ENCODE data around the gene TERB1.

TERB1 gene

GRCh38 chr16:66717112-66717675 is 84.2 kb downstream of the TERB1 start:
- H3K4me1 ChIP-seq (ENCODE audit: control insufficient read depth, low read depth, low read length), result no peaks in the 10 kb centered on the region
- H3K27ac ChIP-seq (ENCODE audit: low read length), result no peak overlapping the region
- H3K27me3 ChIP-seq (ENCODE audit: control insufficient read depth, insufficient read depth, low read length), result no peaks in the 10 kb centered on the region
- H3K9ac ChIP-seq (ENCODE audit: low read length), result no peak overlapping the region
- peaks cover 19% of the 10 kb centered on the region for H3K36me3 ChIP-seq (ENCODE audit: control insufficient read depth, low read depth, low read length)
- no peak overlapping the region for H3K4me3 ChIP-seq (ENCODE audit: low read length)
- H3K9me3 ChIP-seq (ENCODE audit: control insufficient read depth, low read depth, low read length), result no peaks in the 10 kb centered on the region

GRCh38 chr16:66714654-66715307 is 86.6 kb downstream of the TERB1 start:
- H3K9ac ChIP-seq (ENCODE audit: low read length), result no peak overlapping the region
- no peaks in the 10 kb centered on the region for H3K27me3 ChIP-seq (ENCODE audit: control insufficient read depth, insufficient read depth, low read length)
- H3K9me3 ChIP-seq (ENCODE audit: control insufficient read depth, low read depth, low read length), result no peaks in the 10 kb centered on the region
- no peak overlapping the region for H3K4me3 ChIP-seq (ENCODE audit: low read length)
- H3K4me1 ChIP-seq (ENCODE audit: control insufficient read depth, low read depth, low read length), result no peaks in the 10 kb centered on the region
- no peak overlapping the region for H3K27ac ChIP-seq (ENCODE audit: low read length)
- peaks cover 3% of the 10 kb centered on the region for H3K36me3 ChIP-seq (ENCODE audit: control insufficient read depth, low read depth, low read length)

- Histone ChIP-seq H3K27ac (ENCODE audit: low read length) (no peak overlapping the region), H3K36me3 (ENCODE audit: control insufficient read depth, low read depth, low read length) (no peaks in the 10 kb centered on the region), H3K9me3 (ENCODE audit: control insufficient read depth, low read depth, low read length) (no peaks in the 10 kb centered on the region), H3K4me3 (ENCODE audit: low read length) (no peak overlapping the region), H3K27me3 (ENCODE audit: control insufficient read depth, insufficient read depth, low read length) (no peaks in the 10 kb centered on the region), H3K9ac (ENCODE audit: low read length) (no peak overlapping the region), H3K4me1 (ENCODE audit: control insufficient read depth, low read depth, low read length) (no peaks in the 10 kb centered on the region)
Measured at GRCh38 chr16:66714062-66714461, 87.3 kb downstream of the TERB1 start.

GRCh38 chr16:66713076-66713475 is 88.3 kb downstream of the TERB1 start:
- Histone ChIP-seq H3K36me3 (ENCODE audit: control insufficient read depth, low read depth, low read length) (no peaks in the 10 kb centered on the region), H3K27me3 (ENCODE audit: control insufficient read depth, insufficient read depth, low read length) (no peaks in the 10 kb centered on the region), H3K9ac (ENCODE audit: low read length) (no peak overlapping the region), H3K4me3 (ENCODE audit: low read length) (no peak overlapping the region), H3K9me3 (ENCODE audit: control insufficient read depth, low read depth, low read length) (no peaks in the 10 kb centered on the region), H3K27ac (ENCODE audit: low read length) (no peak overlapping the region), H3K4me1 (ENCODE audit: control insufficient read depth, low read depth, low read length) (no peaks in the 10 kb centered on the region)

GRCh38 chr16:66712512-66712911 is 88.9 kb downstream of the TERB1 start:
- no peak overlapping the region for H3K9ac ChIP-seq (ENCODE audit: low read length)
- H3K36me3 ChIP-seq (ENCODE audit: control insufficient read depth, low read depth, low read length), result no peaks in the 10 kb centered on the region
- H3K9me3 ChIP-seq (ENCODE audit: control insufficient read depth, low read depth, low read length), result no peaks in the 10 kb centered on the region
- no peak overlapping the region for H3K27ac ChIP-seq (ENCODE audit: low read length)
- H3K27me3 ChIP-seq (ENCODE audit: control insufficient read depth, insufficient read depth, low read length), result no peaks in the 10 kb centered on the region
- H3K4me1 ChIP-seq (ENCODE audit: control insufficient read depth, low read depth, low read length), result no peaks in the 10 kb centered on the region
- H3K4me3 ChIP-seq (ENCODE audit: low read length), result no peak overlapping the region

- Histone ChIP-seq H3K27me3 (ENCODE audit: control insufficient read depth, insufficient read depth, low read length) (no peaks in the 10 kb centered on the region), H3K4me3 (ENCODE audit: low read length) (no peak overlapping the region), H3K9ac (ENCODE audit: low read length) (no peak overlapping the region), H3K36me3 (ENCODE audit: control insufficient read depth, low read depth, low read length) (no peaks in the 10 kb centered on the region), H3K27ac (ENCODE audit: low read length) (no peak overlapping the region), H3K4me1 (ENCODE audit: control insufficient read depth, low read depth, low read length) (no peaks in the 10 kb centered on the region), H3K9me3 (ENCODE audit: control insufficient read depth, low read depth, low read length) (no peaks in the 10 kb centered on the region)
Measured at GRCh38 chr16:66711581-66711980, 89.8 kb downstream of the TERB1 start.

GRCh38 chr16:66706506-66706880 is 94.9 kb downstream of the TERB1 start:
- Histone ChIP-seq H3K27me3 (ENCODE audit: control insufficient read depth, insufficient read depth, low read length) (no peaks in the 10 kb centered on the region), H3K4me1 (ENCODE audit: control insufficient read depth, low read depth, low read length) (no peaks in the 10 kb centered on the region), H3K9ac (ENCODE audit: low read length) (no peak overlapping the region), H3K27ac (ENCODE audit: low read length) (no peak overlapping the region), H3K4me3 (ENCODE audit: low read length) (no peak overlapping the region), H3K9me3 (ENCODE audit: control insufficient read depth, low read depth, low read length) (no peaks in the 10 kb centered on the region), H3K36me3 (ENCODE audit: control insufficient read depth, low read depth, low read length) (no peaks in the 10 kb centered on the region)

GRCh38 chr16:66705790-66706505 is 95.4 kb downstream of the TERB1 start:
- H3K9ac ChIP-seq (ENCODE audit: low read length), result no peak overlapping the region
- no peak overlapping the region for H3K4me3 ChIP-seq (ENCODE audit: low read length)
- H3K36me3 ChIP-seq (ENCODE audit: control insufficient read depth, low read depth, low read length), result no peaks in the 10 kb centered on the region
- no peak overlapping the region for H3K27ac ChIP-seq (ENCODE audit: low read length)
- no peaks in the 10 kb centered on the region for H3K9me3 ChIP-seq (ENCODE audit: control insufficient read depth, low read depth, low read length)
- H3K4me1 ChIP-seq (ENCODE audit: control insufficient read depth, low read depth, low read length), result no peaks in the 10 kb centered on the region
- H3K27me3 ChIP-seq (ENCODE audit: control insufficient read depth, insufficient read depth, low read length), result no peaks in the 10 kb centered on the region

Data from iPS-18a (cell line).